ENCODE measurements around the gene ITPRIPL1. TPM values are rescaled to one million over a fixed set of nuclear protein-coding genes. Genes with fewer than 3 reads are reported as not detected.

The ITPRIPL1 gene
- total and polyA plus RNA-seq, 2 of the 4 experiments (the other 2 are of a cell fraction), result 0.84 to 1.1 TPM

GRCh38 chr2:96319396-96319795 lies 5.7 kb upstream of the ITPRIPL1 start:
- Histone ChIP-seq H3K4me1 (ENCODE audit: control insufficient read depth, insufficient read depth, low read length) (peaks cover 12% of the 10 kb centered on the region), H3K79me1 (ENCODE audit: low read depth in 1 of 2, low read length in 2 of 2) (no peaks in the 10 kb centered on the region), H3K56ac (ENCODE audit: extremely low read depth, insufficient read depth, low read length) (no peak overlapping the region), H2AK9ac (replicated peaks; ENCODE audit: low read depth, low read length, poor library complexity) (no peak overlapping the region), H3K18ac (ENCODE audit: low read depth, low read length) (no peak overlapping the region), H3K4ac (ENCODE audit: low read depth, low read length) (no peak overlapping the region), H4K91ac (ENCODE audit: insufficient read depth, low read depth, low read length) (no peak overlapping the region), H2AFZ (replicated peaks; ENCODE audit: low read length, poor library complexity) (no peak overlapping the region), H3K14ac (replicated peaks; ENCODE audit: low read depth, low read length) (no peak overlapping the region), H3K4me2 (ENCODE audit: low read depth, low read length) (no peak overlapping the region), H2BK5ac (ENCODE audit: low read depth, low read length, poor library complexity, severe bottlenecking) (no peak overlapping the region), H4K20me1 (ENCODE audit: insufficient read depth, low read length) (no peaks in the 10 kb centered on the region), H3K23ac (ENCODE audit: low read depth, low read length) (no peak overlapping the region), H3K9me1 (ENCODE audit: insufficient read depth, low read length) (peaks cover 17% of the 10 kb centered on the region), H3K27ac (ENCODE audit: insufficient read depth, low read length) (no peak overlapping the region), H2BK15ac (ENCODE audit: low read depth, low read length) (no peak overlapping the region), H3K27me3 (ENCODE audit: control insufficient read depth, insufficient read depth, low read length) (peaks cover 6% of the 10 kb centered on the region), H4K8ac (ENCODE audit: low read depth in 2 of 2, low read length in 2 of 2) (no peak overlapping the region), H3K9me3 (ENCODE audit: control insufficient read depth, insufficient read depth, low read length) (no peaks in the 10 kb centered on the region), H2BK120ac (ENCODE audit: low read depth, low read length) (no peak overlapping the region), H3K4me3 (ENCODE audit: insufficient read depth, low read depth, low read length) (no peak overlapping the region), H3K36me3 (ENCODE audit: control insufficient read depth, insufficient read depth, low read length) (no peaks in the 10 kb centered on the region), H4K5ac (ENCODE audit: low read depth, low read length) (no peak overlapping the region), H2AK5ac (ENCODE audit: low read depth, low read length) (no peak overlapping the region), H3K9ac (ENCODE audit: low read depth, low read length) (no peak overlapping the region), H2BK20ac (ENCODE audit: low read depth, low read length) (no peak overlapping the region)
- DNase-seq (no peak), ATAC-seq (ENCODE audit: low read depth) (no peak)
- in situ Hi-C loops (cut with MboI; ENCODE audit: low sequenced_read_pairs) (no loop called here), dilution Hi-C loops (cut with HindIII; ENCODE audit: low sequenced_read_pairs, unreplicated experiment) (no loop called here), intact Hi-C loops (cut with micrococcal nuclease) (no loop called here)
- no CpG with 5 or more reads among the region's 1 CpG for WGBS, 2 experiments (ENCODE audit: extremely low coverage in 2 of 2, insufficient read length in 1 of 2)
- no peak for TF ChIP-seq USF2 (IDR thresholded peaks at IDR 0.05; ENCODE audit: low read depth, low read length)
- TF ChIP-seq FOS (IDR thresholded peaks at IDR 0.05; ENCODE audit: low read depth, low read length), result no peak
- no peak for TF ChIP-seq CEBPB (IDR thresholded peaks at IDR 0.05; ENCODE audit: low read depth, low read length)
- ChIA-PET CTCF (interaction anchor here (1.1 kb wide), 1 partner anchor 8 kb away, joined by 3 read pairs; no protein-coding TSS in a partner anchor), POLR2A (ENCODE audit: unreplicated experiment) (no interaction called here)
- BruUV-seq (replicated peaks), result no TSS peak
